Tibial nerve (tissue), 4 donors: ENCODE data around the gene CAMSAP1. TPM values are rescaled to one million over a fixed set of nuclear protein-coding genes. Genes with fewer than 3 reads are reported as not detected.

Source experiments
- DNase-seq, 2 donors: peaks; one replicate each; pipeline ENCODE4 v3.0.0-alpha.2; 2019; ENCODE audit warnings: low spot score in 2 of 2
- H3K27ac ChIP-seq, 4 donors: fragments of 200-600 bp; sonication (generic) in 3 of 4; one replicate each; pipeline ENCODE4 v1.5.1; 2017 to 2019; ENCODE audit warnings: mild to moderate bottlenecking in 1 of 4
- H3K27me3 ChIP-seq, 2 donors: fragments of 200-600 bp; sonication (generic) in 1 of 2; one replicate each; pipeline versions ENCODE4 v1.5.1 to v1.6.0; 2017 to 2019
- H3K36me3 ChIP-seq, 3 donors: fragments of 200-600 bp; sonication (generic); one replicate each; pipeline ENCODE4 v1.5.1; 2018 to 2019
- H3K4me1 ChIP-seq, 4 donors: fragments of 200-600 bp; sonication (generic) in 3 of 4; one replicate each; pipeline ENCODE4 v1.5.1; 2017 to 2019
- H3K4me3 ChIP-seq, 4 donors: fragments of 200-600 bp; sonication (generic) in 3 of 4; one replicate each; pipeline ENCODE4 v1.5.1; 2017 to 2019; ENCODE audit warnings: mild to moderate bottlenecking in 1 of 4, moderate library complexity in 1 of 4
- H3K9me3 ChIP-seq, 4 donors: fragments of 200-600 bp; sonication (generic) in 3 of 4; one replicate each; pipeline ENCODE4 v1.5.1; 2017 to 2019
- EP300 ChIP-seq, 2 donors: sonication (generic); formaldehyde crosslinking; IDR thresholded peaks; one replicate each; pipeline ENCODE4 v1.6.1; 2017; ENCODE audit warnings: antibody characterized with exemption in 2 of 2, mild to moderate bottlenecking in 1 of 2
- POLR2A ChIP-seq, 2 donors: fragments of 450-650 bp; IDR thresholded peaks; one replicate each; pipeline ENCODE4 v1.6.1; 2017; ENCODE audit warnings: antibody characterized with exemption in 2 of 2, mild to moderate bottlenecking in 2 of 2, moderate library complexity in 2 of 2
- WGBS, 2 donors: methylation state at CpG; one replicate each; pipeline ENCODE4 v1.1.5; 2018; 5-methylcytosine and 5-hydroxymethylcytosine counted together
- total RNA-seq, 4 donors: library from RNA; depleted of rRNA; stranded (reverse); fragments of >200 nt; gene quantifications; one replicate each; pipeline ENCODE4 v1.1.0, GENCODE V29; 2016
- TF ChIP-seq, protein P1 (sequence below), 5 experiments: fragments of 200-600 bp in 3 of 5; fragments of 450-650 bp in 2 of 5; sonication (generic) in 3 of 5; IDR thresholded peaks; one replicate each; pipeline ENCODE4 v1.5.1; 2016 to 2019; ENCODE audit warnings: antibody characterized with exemption in 5 of 5, mild to moderate bottlenecking in 3 of 5, moderate library complexity in 2 of 5

CAMSAP1 gene
- total RNA-seq, 4 donors from 2014 or later: 27.6 to 40.8 (median 35.7) TPM

DNA sequence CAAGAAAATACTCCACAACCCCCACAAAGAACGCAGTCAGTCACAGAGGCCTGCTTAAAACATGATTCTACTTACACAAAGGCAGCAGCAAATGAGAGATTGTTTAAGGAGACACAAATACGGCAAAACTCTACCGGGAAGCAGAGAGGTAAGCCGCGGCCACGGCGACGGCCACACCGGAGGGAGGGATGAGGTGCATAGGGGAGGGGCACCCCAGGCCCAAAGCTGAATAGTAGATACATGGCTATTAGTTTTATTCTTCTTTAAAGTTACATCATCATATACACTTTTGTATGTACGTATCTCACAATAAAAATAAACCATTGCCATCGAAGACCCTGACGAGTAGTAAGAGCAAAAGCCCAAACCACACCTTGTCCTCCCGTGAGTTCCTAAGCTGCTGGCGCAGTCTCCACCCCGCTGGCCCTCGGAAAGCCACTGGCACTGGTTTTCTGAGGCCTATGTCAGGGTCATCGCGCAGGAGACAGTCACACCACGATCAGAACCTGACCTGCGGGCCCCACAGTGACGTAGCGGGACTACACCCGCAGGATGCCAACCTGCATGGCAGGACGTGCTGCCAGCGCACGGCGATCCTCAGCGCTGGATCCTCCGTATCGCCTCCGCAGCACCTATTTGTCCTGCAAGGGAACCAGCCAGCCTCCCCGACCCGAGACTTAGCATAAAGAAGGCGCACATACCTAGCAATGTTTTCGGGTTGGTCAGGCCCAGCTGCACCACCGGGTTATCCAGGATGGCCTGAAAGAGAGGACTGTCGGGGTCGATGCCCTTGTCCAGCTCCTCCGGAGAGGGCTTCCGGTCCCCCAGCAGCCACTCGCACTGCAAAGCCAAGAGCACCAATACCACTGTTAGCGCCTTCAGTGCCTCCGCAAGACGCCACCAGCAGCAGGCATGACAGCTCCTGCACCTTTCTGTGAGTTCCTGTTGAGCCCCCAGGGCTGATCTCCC lies 30.5 kb upstream of the CAMSAP1 start:
- TF ChIP-seq, protein P1, sequence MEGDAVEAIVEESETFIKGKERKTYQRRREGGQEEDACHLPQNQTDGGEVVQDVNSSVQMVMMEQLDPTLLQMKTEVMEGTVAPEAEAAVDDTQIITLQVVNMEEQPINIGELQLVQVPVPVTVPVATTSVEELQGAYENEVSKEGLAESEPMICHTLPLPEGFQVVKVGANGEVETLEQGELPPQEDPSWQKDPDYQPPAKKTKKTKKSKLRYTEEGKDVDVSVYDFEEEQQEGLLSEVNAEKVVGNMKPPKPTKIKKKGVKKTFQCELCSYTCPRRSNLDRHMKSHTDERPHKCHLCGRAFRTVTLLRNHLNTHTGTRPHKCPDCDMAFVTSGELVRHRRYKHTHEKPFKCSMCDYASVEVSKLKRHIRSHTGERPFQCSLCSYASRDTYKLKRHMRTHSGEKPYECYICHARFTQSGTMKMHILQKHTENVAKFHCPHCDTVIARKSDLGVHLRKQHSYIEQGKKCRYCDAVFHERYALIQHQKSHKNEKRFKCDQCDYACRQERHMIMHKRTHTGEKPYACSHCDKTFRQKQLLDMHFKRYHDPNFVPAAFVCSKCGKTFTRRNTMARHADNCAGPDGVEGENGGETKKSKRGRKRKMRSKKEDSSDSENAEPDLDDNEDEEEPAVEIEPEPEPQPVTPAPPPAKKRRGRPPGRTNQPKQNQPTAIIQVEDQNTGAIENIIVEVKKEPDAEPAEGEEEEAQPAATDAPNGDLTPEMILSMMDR (IDR thresholded peaks at IDR 0.05): no peak
- no peak for TF ChIP-seq EP300 (IDR thresholded peaks at IDR 0.05)
- no peak for TF ChIP-seq POLR2A (IDR thresholded peaks at IDR 0.05)
- H3K4me1 ChIP-seq: no peaks in the 10 kb centered on the region
- no peaks in the 10 kb centered on the region for H3K27me3 ChIP-seq
- no peak overlapping the region for H3K27ac ChIP-seq
- peaks cover 0 to 99% (median 4%) of the 10 kb centered on the region in 3 donors for H3K36me3 ChIP-seq
- 94 to 98% methylated on average over 30 to 44 of the region's 44 CpGs for whole genome bisulfite sequencing, 2 donors
- H3K4me3 ChIP-seq: no peak overlapping the region
- DNase-seq: no peak
- peaks cover 0 to 9% (median 0%) of the 10 kb centered on the region in 4 donors for H3K9me3 ChIP-seq

DNA sequence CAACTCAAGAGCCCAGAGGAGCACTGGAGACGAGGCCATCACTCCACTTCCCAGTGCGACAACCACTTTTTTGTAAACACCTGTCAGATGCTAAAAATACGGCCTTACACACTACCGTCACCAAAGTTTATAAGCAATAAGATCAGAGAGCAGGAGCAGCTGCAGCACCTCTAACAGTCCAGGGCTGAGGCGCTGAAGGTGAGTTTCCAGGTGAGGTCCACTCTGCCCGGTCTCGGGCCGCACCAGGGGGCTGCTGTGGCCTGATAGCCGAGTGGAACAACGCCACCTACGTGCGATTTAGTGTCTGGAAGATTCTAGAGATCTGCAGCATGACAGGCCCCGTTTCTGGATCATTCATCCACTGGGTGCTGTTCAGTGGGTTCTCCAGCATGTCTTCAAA lies 25.8 kb upstream of the CAMSAP1 start:
- Histone ChIP-seq H3K27me3 (no peaks in the 10 kb centered on the region), H3K4me3 (no peak overlapping the region), H3K9me3 (peaks cover 0 to 9% (median 0%) of the 10 kb centered on the region in 4 donors), H3K4me1 (no peaks in the 10 kb centered on the region), H3K36me3 (peaks cover 0 to 97% (median 4%) of the 10 kb centered on the region in 3 donors), H3K27ac (no peak overlapping the region)
- TF ChIP-seq EP300 (IDR thresholded peaks at IDR 0.05) (no peak), POLR2A (IDR thresholded peaks at IDR 0.05) (no peak)
- TF ChIP-seq, protein P1 (IDR thresholded peaks at IDR 0.05): no peak
- WGBS, 2 donors: 90 to 91% methylated on average over 13 of the region's 13 CpGs
- no peak for DNase-seq

DNA sequence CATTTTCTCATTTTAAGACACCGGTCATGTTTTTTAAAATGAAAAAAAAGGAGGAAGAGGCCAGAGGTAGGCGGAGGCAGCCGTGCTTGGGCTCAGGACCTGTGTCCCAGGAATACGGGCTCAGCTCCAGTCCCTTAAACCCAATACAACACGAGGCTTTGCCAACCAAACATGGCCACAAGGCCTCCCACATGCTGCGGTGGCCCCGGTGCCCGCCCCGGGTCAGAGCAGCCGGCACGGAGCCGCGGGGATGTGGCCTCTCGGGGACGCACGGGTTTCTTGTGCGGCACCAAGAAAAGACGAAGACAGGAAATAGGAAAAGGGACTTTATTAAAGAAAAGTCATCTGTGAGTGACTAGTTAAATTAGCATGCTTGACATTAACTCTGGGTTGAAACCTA lies 25.3 kb upstream of the CAMSAP1 start:
- 92 to 95% methylated on average over 18 of the region's 18 CpGs for WGBS, 2 donors
- Histone ChIP-seq H3K27me3 (no peaks in the 10 kb centered on the region), H3K27ac (no peak overlapping the region), H3K36me3 (peaks cover 0 to 92% (median 4%) of the 10 kb centered on the region in 3 donors), H3K4me3 (no peak overlapping the region), H3K9me3 (peaks cover 0 to 9% (median 0%) of the 10 kb centered on the region in 4 donors), H3K4me1 (no peaks in the 10 kb centered on the region)
- TF ChIP-seq, protein P1 (IDR thresholded peaks at IDR 0.05): no peak
- no peak for TF ChIP-seq POLR2A (IDR thresholded peaks at IDR 0.05)
- TF ChIP-seq EP300 (IDR thresholded peaks at IDR 0.05): no peak
- DNase-seq: no peak

DNA sequence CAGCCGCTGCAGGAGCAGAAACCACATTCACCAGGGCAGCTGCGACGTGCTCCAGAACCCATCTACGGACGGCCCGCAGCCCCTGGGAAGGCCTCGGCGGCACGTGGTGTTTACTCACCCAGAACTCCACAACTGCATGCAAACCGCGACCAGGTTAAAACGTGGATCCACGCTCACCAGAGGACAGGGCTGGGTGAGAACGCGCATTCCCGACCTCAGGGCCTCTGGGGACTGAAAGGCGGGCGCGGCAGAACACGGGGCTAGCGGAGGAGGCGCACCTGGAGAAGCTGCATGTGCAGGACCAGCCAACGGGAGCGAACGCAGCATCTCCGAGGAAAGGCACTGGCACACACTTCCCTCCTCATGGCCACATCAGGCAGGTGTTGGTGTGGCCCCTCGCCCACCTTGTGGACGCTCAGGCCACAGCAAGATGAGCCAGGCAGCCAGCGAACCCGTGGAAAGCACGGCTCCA lies 24.0 kb upstream of the CAMSAP1 start:
- WGBS, 2 donors: 86 to 89% methylated on average over 29 to 31 of the region's 31 CpGs
- no peak for TF ChIP-seq EP300 (IDR thresholded peaks at IDR 0.05)
- TF ChIP-seq, protein P1 (IDR thresholded peaks at IDR 0.05): no peak
- no peaks in the 10 kb centered on the region for H3K27me3 ChIP-seq
- H3K36me3 ChIP-seq: peaks cover 0 to 87% (median 0%) of the 10 kb centered on the region in 3 donors
- DNase-seq: no peak
- peaks cover 0 to 5% (median 0%) of the 10 kb centered on the region in 4 donors for H3K9me3 ChIP-seq
- no peak overlapping the region for H3K4me3 ChIP-seq
- H3K27ac ChIP-seq: no peak overlapping the region
- peaks cover 0 to 4% (median 0%) of the 10 kb centered on the region in 4 donors for H3K4me1 ChIP-seq
